Measurements from ENCODE around the gene PHF20.

- TF ChIP-seq CTCF (IDR thresholded peaks at IDR 0.05) (no peak), POLR2A (IDR thresholded peaks at IDR 0.05) (no peak)
These were observed 202.4 kb downstream of the PHF20 start for GRCh38 chr20:35974256-35974655.
